RWPE2 (cell line): ENCODE measurements around the gene WDR90.
"Not testable (repeated sequence)": the region's sequence is repeated elsewhere in the genome, so short reads cannot be mapped to it uniquely, and the experiment has no call there.

Experiments used
- ATAC-seq: fragments of 200-7000 bp; cut with Tn5 transposase; 3 replicates; pipeline ENCODE4 v1.9.1; 2021; ENCODE audit warnings: low read depth
- DNase-seq: peaks from one replicate; pipeline ENCODE4 v3.0.0-alpha.2; 2020; ENCODE audit warnings: low spot score
- H3K27ac ChIP-seq: fragments of 450-650 bp; 2 replicates; pipeline ENCODE4 v1.5.1; 2017; ENCODE audit warnings: mild to moderate bottlenecking; ENCODE audit not compliant: poor library complexity, severe bottlenecking
- H3K27me3 ChIP-seq: fragments of 250-450 bp; sonication (Bioruptor Pico); 2 replicates; pipeline ENCODE4 v1.5.1; 2021; ENCODE audit warnings: mild to moderate bottlenecking, moderate library complexity; ENCODE audit not compliant: insufficient read depth, poor library complexity, severe bottlenecking
- H3K36me3 ChIP-seq: fragments of 250-450 bp; sonication (Bioruptor Pico); 2 replicates; pipeline ENCODE4 v1.5.1; 2020; ENCODE audit warnings: low read depth, mild to moderate bottlenecking, moderate library complexity
- H3K4me1 ChIP-seq: fragments of 250-450 bp; sonication (Bioruptor Pico); 2 replicates; pipeline ENCODE4 v1.5.1; 2021; ENCODE audit warnings: mild to moderate bottlenecking, moderate library complexity; ENCODE audit not compliant: insufficient read depth, poor library complexity, severe bottlenecking
- H3K4me3 ChIP-seq: fragments of 250-450 bp; sonication (Bioruptor Pico); 2 replicates; pipeline ENCODE4 v1.5.1; 2021; ENCODE audit warnings: mild to moderate bottlenecking, moderate library complexity; ENCODE audit not compliant: severe bottlenecking
- H3K9me3 ChIP-seq: fragments of 250-450 bp; sonication (Bioruptor Pico); 2 replicates; pipeline ENCODE4 v1.5.1; 2021; ENCODE audit warnings: mild to moderate bottlenecking, moderate library complexity; ENCODE audit not compliant: severe bottlenecking
- TF ChIP-seq, protein P1 (sequence below): fragments of 450-650 bp; IDR thresholded peaks from one replicate; pipeline ENCODE4 v1.5.1; 2017; ENCODE audit warnings: mild to moderate bottlenecking, moderate library complexity; ENCODE audit not compliant: poor library complexity, severe bottlenecking

WDR90 gene

DNA sequence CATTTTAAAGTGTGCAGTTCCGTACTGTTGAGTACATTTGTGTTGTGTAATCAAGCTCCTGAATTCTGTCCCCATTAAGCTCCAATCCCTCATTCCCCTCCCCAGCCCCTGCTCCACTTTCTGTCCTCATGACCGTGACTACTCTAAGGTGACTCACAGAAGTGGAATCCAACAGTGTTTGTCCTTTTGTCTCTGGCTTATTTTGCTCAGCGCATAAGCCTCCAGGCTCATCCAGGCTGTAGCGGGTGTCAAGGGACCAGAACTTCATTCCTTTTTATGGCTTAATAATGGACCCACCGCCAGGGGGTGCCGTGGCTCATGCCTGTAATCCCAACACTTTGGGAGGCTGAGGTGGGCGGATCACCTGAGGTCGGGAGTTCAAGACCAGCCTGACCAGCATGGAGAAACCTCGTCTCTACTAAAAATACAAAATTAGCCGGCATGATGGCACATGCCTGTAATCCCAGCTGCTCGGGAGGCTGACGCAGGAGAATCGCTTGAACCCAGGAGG is 63.6 kb downstream of the WDR90 start:
- not testable (repeated sequence) for H3K36me3 ChIP-seq, DNase-seq, H3K27me3 ChIP-seq, H3K9me3 ChIP-seq, H3K4me3 ChIP-seq
- TF ChIP-seq, protein P1, sequence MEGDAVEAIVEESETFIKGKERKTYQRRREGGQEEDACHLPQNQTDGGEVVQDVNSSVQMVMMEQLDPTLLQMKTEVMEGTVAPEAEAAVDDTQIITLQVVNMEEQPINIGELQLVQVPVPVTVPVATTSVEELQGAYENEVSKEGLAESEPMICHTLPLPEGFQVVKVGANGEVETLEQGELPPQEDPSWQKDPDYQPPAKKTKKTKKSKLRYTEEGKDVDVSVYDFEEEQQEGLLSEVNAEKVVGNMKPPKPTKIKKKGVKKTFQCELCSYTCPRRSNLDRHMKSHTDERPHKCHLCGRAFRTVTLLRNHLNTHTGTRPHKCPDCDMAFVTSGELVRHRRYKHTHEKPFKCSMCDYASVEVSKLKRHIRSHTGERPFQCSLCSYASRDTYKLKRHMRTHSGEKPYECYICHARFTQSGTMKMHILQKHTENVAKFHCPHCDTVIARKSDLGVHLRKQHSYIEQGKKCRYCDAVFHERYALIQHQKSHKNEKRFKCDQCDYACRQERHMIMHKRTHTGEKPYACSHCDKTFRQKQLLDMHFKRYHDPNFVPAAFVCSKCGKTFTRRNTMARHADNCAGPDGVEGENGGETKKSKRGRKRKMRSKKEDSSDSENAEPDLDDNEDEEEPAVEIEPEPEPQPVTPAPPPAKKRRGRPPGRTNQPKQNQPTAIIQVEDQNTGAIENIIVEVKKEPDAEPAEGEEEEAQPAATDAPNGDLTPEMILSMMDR, result peak; percentile 77
- peak overlapping the region; percentile 84 for H3K27ac ChIP-seq
- peaks cover 15% of the 10 kb centered on the region for H3K4me1 ChIP-seq
- peak; percentile 57 for ATAC-seq

DNA sequence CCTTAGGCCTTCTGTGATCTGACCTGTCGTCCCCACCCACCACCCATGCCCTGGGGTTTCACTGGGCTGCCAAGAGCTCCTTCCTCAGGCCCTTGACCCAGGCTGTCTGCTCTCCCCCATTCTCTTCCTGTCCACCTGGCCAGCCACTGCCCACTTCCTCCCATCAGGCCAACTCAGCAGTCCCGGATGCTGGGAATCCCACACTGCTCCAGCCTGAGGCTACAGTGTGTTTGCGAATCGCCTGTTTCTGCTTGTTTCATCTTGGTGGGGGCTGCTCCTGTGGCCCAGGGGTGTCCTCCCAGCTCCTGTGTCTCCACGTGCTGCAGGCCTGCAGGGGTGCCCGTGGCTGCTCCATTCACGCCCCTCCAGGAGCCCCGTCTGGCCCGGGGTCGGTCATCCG is 64.9 kb downstream of the WDR90 start:
- peak overlapping the region; percentile 84 for H3K27ac ChIP-seq
- no peaks in the 10 kb centered on the region for H3K27me3 ChIP-seq
- H3K4me1 ChIP-seq, result peaks cover 15% of the 10 kb centered on the region
- no peak for DNase-seq
- ATAC-seq, result peak; percentile 11; the same call in 1 of the 3 replicates
- TF ChIP-seq, protein P1, result no peak
- no peaks in the 10 kb centered on the region for H3K9me3 ChIP-seq
- peaks cover 7% of the 10 kb centered on the region; the same call in 1 of the 2 replicates for H3K36me3 ChIP-seq
- H3K4me3 ChIP-seq, result peak overlapping the region; percentile 80

DNA sequence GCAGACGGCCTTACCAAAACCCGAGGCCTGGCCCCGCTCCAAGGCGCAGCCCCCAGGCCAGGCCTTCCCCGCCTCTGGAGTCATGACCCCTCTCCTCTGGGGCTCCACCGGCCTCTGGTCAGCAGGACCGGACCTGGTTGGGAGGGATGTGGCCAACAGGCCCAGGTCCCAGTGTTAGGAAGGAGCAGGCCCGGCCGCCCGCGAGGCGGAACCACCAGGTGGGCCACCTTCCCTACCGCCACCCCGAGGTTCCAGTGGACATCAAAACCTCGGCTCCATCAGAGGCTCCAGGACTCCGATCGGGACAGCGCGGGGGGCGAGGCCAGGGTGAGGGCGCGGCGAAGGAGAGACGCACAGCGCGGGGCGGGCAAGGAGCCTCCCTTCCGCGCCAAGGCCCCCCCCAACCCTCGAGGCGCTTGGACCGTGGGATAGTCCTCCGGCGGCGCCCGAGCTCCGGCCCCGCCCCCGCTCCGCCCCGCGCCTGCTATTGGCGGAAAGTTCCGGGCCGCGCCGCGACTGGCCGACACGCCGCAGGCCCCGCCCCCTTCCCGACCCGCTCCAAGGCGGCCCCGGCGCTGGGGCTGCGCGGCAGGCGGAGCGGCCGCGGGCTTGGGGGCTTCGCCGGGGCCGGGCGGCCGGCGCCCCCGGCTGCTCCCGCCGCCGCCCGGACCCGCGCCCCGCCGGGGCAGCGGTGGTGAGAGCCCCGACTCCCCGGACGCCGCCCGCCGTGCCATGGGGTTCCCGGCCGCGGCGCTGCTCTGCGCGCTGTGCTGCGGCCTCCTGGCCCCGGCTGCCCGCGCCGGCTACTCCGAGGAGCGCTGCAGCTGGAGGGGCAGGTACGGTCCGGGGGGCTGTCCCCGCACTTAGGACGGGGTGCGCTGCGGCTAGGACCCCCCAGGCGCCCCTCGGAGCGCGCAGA is 65.7 kb downstream of the WDR90 start, which contains the start of gene METRN:
TSS of gene METRN (plus strand) at position 561 of the 919 bp plus-strand sequence. CDS start at position 733, 172 bp downstream.
- Histone ChIP-seq H3K4me1 (peaks cover 15% of the 10 kb centered on the region), H3K9me3 (no peaks in the 10 kb centered on the region), H3K27ac (peak within 1 kb of the TSS; percentile 84), H3K4me3 (peak within 1 kb of the TSS; percentile 80), H3K36me3 (peaks cover 7% of the 10 kb centered on the region; the same call in 1 of the 2 replicates), H3K27me3 (no peaks in the 10 kb centered on the region)
- TF ChIP-seq, protein P1, result no peak
- DNase-seq, result peak; percentile 95
- peak; percentile 56 for ATAC-seq

DNA sequence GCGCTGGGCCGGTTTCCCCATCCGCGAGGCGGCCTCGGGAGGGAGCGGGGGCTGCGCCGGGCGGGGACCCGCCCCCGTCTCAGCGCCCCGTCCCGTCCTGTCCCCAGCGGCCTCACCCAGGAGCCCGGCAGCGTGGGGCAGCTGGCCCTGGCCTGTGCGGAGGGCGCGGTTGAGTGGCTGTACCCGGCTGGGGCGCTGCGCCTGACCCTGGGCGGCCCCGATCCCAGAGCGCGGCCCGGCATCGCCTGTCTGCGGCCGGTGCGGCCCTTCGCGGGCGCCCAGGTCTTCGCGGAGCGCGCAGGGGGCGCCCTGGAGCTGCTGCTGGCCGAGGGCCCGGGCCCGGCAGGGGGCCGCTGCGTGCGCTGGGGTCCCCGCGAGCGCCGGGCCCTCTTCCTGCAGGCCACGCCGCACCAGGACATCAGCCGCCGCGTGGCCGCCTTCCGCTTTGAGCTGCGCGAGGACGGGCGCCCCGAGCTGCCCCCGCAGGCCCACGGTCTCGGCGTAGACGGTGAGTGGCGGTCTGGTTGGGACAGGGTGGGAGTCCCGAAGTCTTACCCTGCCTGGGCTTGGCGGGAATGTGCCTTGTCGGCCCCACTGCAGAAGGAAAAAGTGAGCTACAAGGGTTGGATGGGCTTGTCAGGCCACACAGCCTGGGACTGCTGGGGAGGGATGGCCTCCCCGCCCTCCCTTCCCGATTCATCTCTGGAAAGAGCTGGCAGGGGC is 66.5 kb downstream of the WDR90 start:
- H3K36me3 ChIP-seq, result peaks cover 7% of the 10 kb centered on the region; the same call in 1 of the 2 replicates
- no peak for ATAC-seq
- peak overlapping the region; percentile 84 for H3K27ac ChIP-seq
- DNase-seq, result no peak
- H3K27me3 ChIP-seq, result no peaks in the 10 kb centered on the region
- TF ChIP-seq, protein P1, result peak; percentile 67
- peaks cover 18% of the 10 kb centered on the region for H3K4me1 ChIP-seq
- H3K9me3 ChIP-seq, result no peaks in the 10 kb centered on the region
- H3K4me3 ChIP-seq, result peak overlapping the region; percentile 80
